Gastroesophageal sphincter (tissue), 4 donors: Measurements from ENCODE around the gene DGUOK. TPM values are rescaled to one million over a fixed set of nuclear protein-coding genes. Genes with fewer than 3 reads are reported as not detected.

Source experiments
- ATAC-seq: fragments of 150-250 bp; one replicate; pipeline ENCODE4 v1.9.1; 2016; ENCODE audit warnings: mild to moderate bottlenecking, moderate library complexity
- H3K27ac ChIP-seq, 4 donors: fragments of 200-600 bp; sonication (generic) in 3 of 4; 1 replicate in 3 of 4; 2 replicates in 1 of 4; pipeline ENCODE4 v1.5.1; 2016 to 2019
- H3K27me3 ChIP-seq: fragments of 200-600 bp; sonication (generic); one replicate; pipeline ENCODE4 v1.5.1; 2019
- H3K36me3 ChIP-seq, 2 donors: fragments of 200-600 bp; sonication (generic); one replicate each; pipeline ENCODE4 v1.5.1; 2019; ENCODE audit warnings: control low read depth in 1 of 2
- H3K4me1 ChIP-seq, 3 donors: fragments of 200-600 bp; sonication (generic); 1 replicate in 2 of 3; 2 replicates in 1 of 3; pipeline ENCODE4 v1.5.1; 2016 to 2019; ENCODE audit warnings: control low read depth in 2 of 3
- H3K4me3 ChIP-seq, 2 donors: fragments of 200-600 bp; sonication (generic); one replicate each; pipeline ENCODE4 v1.5.1; 2019; ENCODE audit warnings: mild to moderate bottlenecking in 1 of 2, moderate library complexity in 1 of 2
- H3K9me3 ChIP-seq, 3 donors: fragments of 200-600 bp; sonication (generic); one replicate each; pipeline ENCODE4 v1.5.1; 2017 to 2019; ENCODE audit warnings: control low read depth in 2 of 3
- EP300 ChIP-seq: sonication (generic); formaldehyde crosslinking; IDR thresholded peaks from one replicate; pipeline ENCODE4 v1.6.1; 2017; ENCODE audit warnings: antibody characterized with exemption, mild to moderate bottlenecking
- POLR2A ChIP-seq, 2 donors: fragments of 450-650 bp; IDR thresholded peaks; one replicate each; pipeline ENCODE4 v1.6.1; 2017; ENCODE audit warnings: antibody characterized with exemption in 2 of 2, mild to moderate bottlenecking in 2 of 2, moderate library complexity in 1 of 2
- POLR2AphosphoS5 ChIP-seq: sonication (generic); formaldehyde crosslinking; IDR thresholded peaks from one replicate; pipeline ENCODE4 v1.6.1; 2017; ENCODE audit warnings: antibody characterized with exemption
- WGBS, 2 donors: methylation state at CpG; one replicate each; pipeline ENCODE4 v1.1.5; 2018; ENCODE audit warnings: low coverage in 1 of 2; 5-methylcytosine and 5-hydroxymethylcytosine counted together
- total RNA-seq, 4 donors: library from RNA; depleted of rRNA; stranded (reverse); fragments of >200 nt; gene quantifications; one replicate each; pipeline ENCODE4 v1.1.0, GENCODE V29; 2016
- TF ChIP-seq, protein P1 (sequence below), 4 experiments: fragments of 200-600 bp in 2 of 4; fragments of 450-650 bp in 2 of 4; sonication (generic) in 1 of 4; IDR thresholded peaks; one replicate each; pipeline ENCODE4 v1.5.1; 2017 to 2019; ENCODE audit warnings: antibody characterized with exemption in 4 of 4, mild to moderate bottlenecking in 2 of 4, moderate library complexity in 2 of 4

The DGUOK gene
- total RNA-seq, 4 donors from 2014 or later = 32.6 to 61.3 (median 38.6) TPM

DNA sequence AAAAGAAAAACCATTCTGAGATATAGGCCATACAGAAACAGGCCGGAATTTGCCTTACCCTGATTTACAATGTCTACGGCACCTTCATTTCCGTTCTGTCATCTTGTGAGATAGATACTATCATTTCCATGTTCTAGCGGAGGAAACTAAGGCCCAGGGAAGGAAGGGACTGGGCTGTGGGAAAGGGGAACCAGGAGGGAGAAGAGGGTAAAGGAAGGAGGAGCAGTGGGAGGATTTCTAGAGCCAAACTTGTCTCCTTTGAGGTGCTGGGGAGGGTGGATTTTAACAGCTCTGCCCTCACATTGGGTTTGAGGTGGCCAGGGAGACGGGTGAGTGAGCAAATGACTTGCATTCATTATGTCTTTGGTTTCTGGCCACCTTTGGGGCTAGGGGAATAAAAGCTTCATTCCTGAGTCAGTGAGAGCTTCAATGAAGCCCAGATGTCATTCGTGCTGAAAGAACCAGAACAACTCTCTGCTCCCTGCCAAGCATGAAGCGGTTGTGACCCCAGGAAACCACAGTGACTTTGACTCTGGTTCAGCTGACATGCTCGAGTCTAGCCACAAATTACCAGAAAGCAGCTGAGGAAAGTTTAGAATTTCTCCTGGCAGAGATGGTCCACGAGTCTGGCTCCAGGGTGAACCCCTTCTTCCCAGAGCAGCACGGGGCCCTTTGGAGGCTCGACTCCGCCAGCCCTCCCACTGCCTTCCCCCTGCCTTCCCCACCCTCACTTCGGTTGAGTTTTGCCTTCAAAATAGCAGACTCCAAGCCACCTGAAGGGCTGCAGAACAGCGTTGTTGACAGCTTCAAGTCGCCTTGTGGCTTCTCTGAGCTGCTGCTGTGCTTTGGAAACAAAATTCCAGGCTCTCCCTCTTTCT is 30.1 kb upstream of the DGUOK start:
- 18 to 25% methylated on average over 2 to 10 of the region's 15 CpGs for WGBS, 2 donors
- H3K9me3 ChIP-seq = no peaks in the 10 kb centered on the region
- H3K4me3 ChIP-seq = peak overlapping the region; percentile 63 to 72
- no peak for ATAC-seq
- TF ChIP-seq EP300 (no peak), POLR2A (IDR thresholded peaks at IDR 0.05) (no peak), POLR2AphosphoS5 (no peak)
- TF ChIP-seq, protein P1, sequence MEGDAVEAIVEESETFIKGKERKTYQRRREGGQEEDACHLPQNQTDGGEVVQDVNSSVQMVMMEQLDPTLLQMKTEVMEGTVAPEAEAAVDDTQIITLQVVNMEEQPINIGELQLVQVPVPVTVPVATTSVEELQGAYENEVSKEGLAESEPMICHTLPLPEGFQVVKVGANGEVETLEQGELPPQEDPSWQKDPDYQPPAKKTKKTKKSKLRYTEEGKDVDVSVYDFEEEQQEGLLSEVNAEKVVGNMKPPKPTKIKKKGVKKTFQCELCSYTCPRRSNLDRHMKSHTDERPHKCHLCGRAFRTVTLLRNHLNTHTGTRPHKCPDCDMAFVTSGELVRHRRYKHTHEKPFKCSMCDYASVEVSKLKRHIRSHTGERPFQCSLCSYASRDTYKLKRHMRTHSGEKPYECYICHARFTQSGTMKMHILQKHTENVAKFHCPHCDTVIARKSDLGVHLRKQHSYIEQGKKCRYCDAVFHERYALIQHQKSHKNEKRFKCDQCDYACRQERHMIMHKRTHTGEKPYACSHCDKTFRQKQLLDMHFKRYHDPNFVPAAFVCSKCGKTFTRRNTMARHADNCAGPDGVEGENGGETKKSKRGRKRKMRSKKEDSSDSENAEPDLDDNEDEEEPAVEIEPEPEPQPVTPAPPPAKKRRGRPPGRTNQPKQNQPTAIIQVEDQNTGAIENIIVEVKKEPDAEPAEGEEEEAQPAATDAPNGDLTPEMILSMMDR (IDR thresholded peaks at IDR 0.05) = no peak
- peak overlapping the region; percentile 91 to 98 (median 96) for H3K27ac ChIP-seq
- H3K36me3 ChIP-seq = peaks cover 0 to 29% of the 10 kb centered on the region in 2 donors
- no peaks in the 10 kb centered on the region for H3K27me3 ChIP-seq
- H3K4me1 ChIP-seq = peaks cover 0 to 62% (median 0%) of the 10 kb centered on the region in 3 donors

DNA sequence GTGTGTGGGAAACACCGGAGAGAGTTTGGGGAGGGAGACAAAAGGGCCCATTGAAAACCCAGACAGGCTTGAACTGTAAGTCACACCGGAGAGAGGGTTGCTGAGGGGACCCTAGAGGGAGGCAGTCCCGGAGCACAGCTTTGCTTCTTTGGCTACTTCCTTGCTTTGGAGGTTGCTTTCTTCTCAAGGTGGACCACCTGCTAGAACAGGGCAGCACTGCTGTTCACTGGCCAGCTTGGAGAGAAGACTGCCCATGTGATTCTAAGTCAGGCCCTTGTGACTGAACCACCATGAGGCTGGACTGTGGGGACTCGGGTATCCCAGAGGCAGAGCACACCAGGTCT is 29.5 kb upstream of the DGUOK start:
- Histone ChIP-seq H3K4me3 (peak overlapping the region; percentile 63 to 72), H3K36me3 (peaks cover 0 to 35% of the 10 kb centered on the region in 2 donors), H3K4me1 (peaks cover 0 to 62% (median 0%) of the 10 kb centered on the region in 3 donors), H3K27ac (peak overlapping the region; percentile 91 to 98 (median 96)), H3K9me3 (no peaks in the 10 kb centered on the region), H3K27me3 (no peaks in the 10 kb centered on the region)
- TF ChIP-seq, protein P1 (IDR thresholded peaks at IDR 0.05) = no peak
- TF ChIP-seq POLR2AphosphoS5 (no peak), POLR2A (IDR thresholded peaks at IDR 0.05) (no peak), EP300 (no peak)
- 38% methylated on average over 3 of the region's 4 CpGs; no CpG with 5 or more reads in 1 of the 2 donors for WGBS, 2 donors
- no peak for ATAC-seq

DNA sequence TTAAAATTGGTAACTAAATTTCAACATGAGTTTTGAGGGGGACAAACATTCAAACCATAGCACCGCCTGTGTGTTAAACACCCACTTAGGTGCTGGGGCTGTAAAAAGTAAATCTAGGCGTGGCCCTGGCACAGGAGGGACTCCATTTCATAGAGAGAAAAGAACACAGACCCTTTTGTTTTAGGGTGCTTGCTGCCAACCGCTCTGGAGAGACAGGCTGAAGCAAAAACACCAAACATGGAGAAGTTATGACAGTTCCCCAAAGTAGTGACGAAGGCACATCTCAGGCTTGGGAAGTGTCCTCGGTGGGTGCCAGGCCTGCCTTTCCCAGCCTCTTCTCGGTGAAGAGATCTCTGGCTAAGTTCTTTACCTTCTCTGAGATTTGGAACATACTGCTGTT is 28.7 kb upstream of the DGUOK start:
- ATAC-seq = peak; percentile 66
- TF ChIP-seq, protein P1 (IDR thresholded peaks at IDR 0.05) = no peak
- TF ChIP-seq POLR2AphosphoS5 (peak; percentile 46), EP300 (no peak), POLR2A (IDR thresholded peaks at IDR 0.05) (peak in 1 of 2 donors; percentile 3)
- peaks cover 0 to 42% of the 10 kb centered on the region in 2 donors for H3K36me3 ChIP-seq
- no peaks in the 10 kb centered on the region for H3K27me3 ChIP-seq
- peak overlapping the region; percentile 91 to 98 (median 96) for H3K27ac ChIP-seq
- no peaks in the 10 kb centered on the region for H3K9me3 ChIP-seq
- peaks cover 0 to 64% (median 0%) of the 10 kb centered on the region in 3 donors for H3K4me1 ChIP-seq
- 39 to 45% methylated on average over 5 to 6 of the region's 6 CpGs for WGBS, 2 donors
- peak overlapping the region; percentile 63 to 72 for H3K4me3 ChIP-seq

DNA sequence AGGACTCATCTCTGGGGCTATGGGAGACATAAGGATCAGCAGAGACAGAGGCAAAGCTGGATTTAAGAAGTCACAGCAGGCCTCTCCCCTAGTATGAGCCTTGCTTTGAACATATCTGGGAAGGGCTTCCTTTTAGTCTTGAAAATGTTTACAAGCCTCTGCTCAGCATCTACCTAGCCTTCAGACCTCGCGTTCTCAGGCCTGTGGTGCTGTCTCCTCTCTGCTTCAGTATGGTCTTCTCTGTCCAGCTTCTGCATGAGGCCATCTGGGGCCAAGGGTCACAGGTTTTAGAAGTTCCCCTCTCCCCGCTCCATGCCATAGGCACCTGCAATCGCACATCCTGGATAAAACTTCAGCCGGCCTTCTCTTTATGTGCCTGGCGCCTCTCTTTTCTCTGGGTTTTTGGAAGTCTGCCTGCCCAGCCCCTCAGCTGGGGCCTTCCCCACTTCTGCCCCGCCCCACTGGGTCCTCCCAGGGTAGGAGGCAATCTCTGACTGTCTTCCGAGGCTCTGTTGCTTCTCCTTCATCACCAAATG is 26.8 kb upstream of the DGUOK start:
- H3K9me3 ChIP-seq = no peaks in the 10 kb centered on the region
- H3K27me3 ChIP-seq = no peaks in the 10 kb centered on the region
- peaks cover 0 to 57% of the 10 kb centered on the region in 2 donors for H3K36me3 ChIP-seq
- peaks cover 0 to 78% (median 0%) of the 10 kb centered on the region in 3 donors for H3K4me1 ChIP-seq
- ATAC-seq = no peak
- peak overlapping the region; percentile 60 to 98 (median 92) for H3K27ac ChIP-seq
- WGBS, 2 donors = 34 to 64% methylated on average over 5 to 6 of the region's 8 CpGs
- TF ChIP-seq POLR2A (IDR thresholded peaks at IDR 0.05) = no peak
- TF ChIP-seq POLR2AphosphoS5 = no peak
- TF ChIP-seq, protein P1 (IDR thresholded peaks at IDR 0.05) = no peak
- TF ChIP-seq EP300 = no peak
- peak overlapping the region; percentile 63 to 72 for H3K4me3 ChIP-seq
